Esophagus muscularis mucosa (tissue), 4 donors: ENCODE data around the gene TDG.
A peak's percentile ranks its signal among the peaks of the same experiment; 100 is the strongest.

Experiments
- CTCF ChIP-seq, 3 experiments: fragments of 200-600 bp in 2 of 3; fragments of 450-650 bp in 1 of 3; sonication (generic) in 2 of 3; IDR thresholded peaks; one replicate each; pipeline ENCODE4 v1.5.1; 2017 to 2019; ENCODE audit warnings: antibody characterized with exemption in 3 of 3, mild to moderate bottlenecking in 2 of 3, moderate library complexity in 1 of 3
- EP300 ChIP-seq: sonication (generic); formaldehyde crosslinking; IDR thresholded peaks from one replicate; pipeline ENCODE4 v1.6.1; 2017; ENCODE audit warnings: antibody characterized with exemption
- POLR2A ChIP-seq: fragments of 450-650 bp; IDR thresholded peaks from one replicate; pipeline ENCODE4 v1.6.1; 2017; ENCODE audit warnings: antibody characterized with exemption, moderate library complexity, mild to moderate bottlenecking, low read depth
- POLR2AphosphoS5 ChIP-seq, 2 donors: sonication (generic); formaldehyde crosslinking; IDR thresholded peaks; one replicate each; pipeline ENCODE4 v1.6.1; 2017; ENCODE audit warnings: antibody characterized with exemption in 2 of 2

- TF ChIP-seq POLR2A (peak; percentile 44), POLR2AphosphoS5 (IDR thresholded peaks at IDR 0.05) (peak; percentile 31 to 84), CTCF (IDR thresholded peaks at IDR 0.05) (no peak), EP300 (no peak)
These were observed 36.5 kb upstream of the TDG start for GRCh38 chr12:103929046-103929783.
